Upper lobe of left lung (tissue), 6 donors: ENCODE measurements around the gene PAPSS2. TPM values are rescaled to one million over a fixed set of nuclear protein-coding genes. Genes with fewer than 3 reads are reported as not detected.
"Not testable (repeated sequence)": the region's sequence is repeated elsewhere in the genome, so short reads cannot be mapped to it uniquely, and the experiment has no call there.

Experiments used
- ATAC-seq, 2 donors: fragments of 200-7000 bp; cut with Tn5 transposase; one replicate each; pipeline ENCODE4 v1.9.1; 2022; ENCODE audit warnings: mild to moderate bottlenecking in 2 of 2, moderate library complexity in 2 of 2; ENCODE audit not compliant: low FRiP score in 2 of 2
- DNase-seq, 2 donors: peaks; one replicate each; pipeline ENCODE4 v3.0.0-alpha.2; 2019 to 2020
- H3K27ac ChIP-seq, 4 donors: fragments of 200-600 bp; sonication (generic); one replicate each; pipeline ENCODE4 v1.5.1; 2016 to 2019
- H3K27me3 ChIP-seq, 4 donors: fragments of 200-600 bp; sonication (generic); one replicate each; pipeline ENCODE4 v1.5.1; 2017 to 2019
- H3K36me3 ChIP-seq, 4 donors: fragments of 200-600 bp; sonication (generic); one replicate each; pipeline ENCODE4 v1.5.1; 2016 to 2019
- H3K4me1 ChIP-seq, 4 donors: fragments of 200-600 bp; sonication (generic); one replicate each; pipeline ENCODE4 v1.5.1; 2018 to 2019
- H3K4me3 ChIP-seq, 4 donors: fragments of 200-600 bp; sonication (generic); one replicate each; pipeline ENCODE4 v1.5.1; 2017 to 2019; ENCODE audit warnings: mild to moderate bottlenecking in 2 of 4, moderate library complexity in 1 of 4
- H3K9me3 ChIP-seq, 4 donors: fragments of 200-600 bp; sonication (generic); one replicate each; pipeline ENCODE4 v1.5.1; 2018 to 2019
- EP300 ChIP-seq, 4 donors: sonication (generic); formaldehyde crosslinking; IDR thresholded peaks; one replicate each; pipeline ENCODE4 v1.5.1; 2017; ENCODE audit warnings: antibody characterized with exemption in 4 of 4, control low read depth in 2 of 4
- POLR2A ChIP-seq, 4 donors: fragments of 450-650 bp; IDR thresholded peaks; one replicate each; pipeline ENCODE4 v1.5.1; 2016 to 2017; ENCODE audit warnings: antibody characterized with exemption in 4 of 4, mild to moderate bottlenecking in 2 of 4
- POLR2AphosphoS5 ChIP-seq, 2 donors: sonication (generic); formaldehyde crosslinking; IDR thresholded peaks; one replicate each; pipeline ENCODE4 v1.5.1; 2017; ENCODE audit warnings: antibody characterized with exemption in 2 of 2
- WGBS, 2 donors: methylation state at CpG; one replicate each; pipeline ENCODE4 v1.1.5; 2017 to 2018; 5-methylcytosine and 5-hydroxymethylcytosine counted together
- total RNA-seq, 6 donors: library from RNA; depleted of rRNA in 4 of 6; stranded (reverse); fragments of >200 nt in 4 of 6; gene quantifications; one replicate each; pipeline versions ENCODE4 v1.1.0 to v1.2.1, GENCODE V29; 2016 to 2021
- TF ChIP-seq, protein P1 (sequence below), 6 experiments: fragments of 450-650 bp in 4 of 6; fragments of 200-600 bp in 2 of 6; sonication (generic) in 2 of 6; IDR thresholded peaks; one replicate each; pipeline ENCODE4 v1.5.1; 2016 to 2019; ENCODE audit warnings: antibody characterized with exemption in 6 of 6
- donor health status: DM: no; HTN: no; CAD: no; lungs with moderate emphysema.
- donor health status: DM: no; HTN: yes; CAD: no; lungs with severe emphysema.

Gene PAPSS2
- total RNA-seq, 6 donors from 2014 or later: 48.2 to 217 (median 159) TPM

DNA sequence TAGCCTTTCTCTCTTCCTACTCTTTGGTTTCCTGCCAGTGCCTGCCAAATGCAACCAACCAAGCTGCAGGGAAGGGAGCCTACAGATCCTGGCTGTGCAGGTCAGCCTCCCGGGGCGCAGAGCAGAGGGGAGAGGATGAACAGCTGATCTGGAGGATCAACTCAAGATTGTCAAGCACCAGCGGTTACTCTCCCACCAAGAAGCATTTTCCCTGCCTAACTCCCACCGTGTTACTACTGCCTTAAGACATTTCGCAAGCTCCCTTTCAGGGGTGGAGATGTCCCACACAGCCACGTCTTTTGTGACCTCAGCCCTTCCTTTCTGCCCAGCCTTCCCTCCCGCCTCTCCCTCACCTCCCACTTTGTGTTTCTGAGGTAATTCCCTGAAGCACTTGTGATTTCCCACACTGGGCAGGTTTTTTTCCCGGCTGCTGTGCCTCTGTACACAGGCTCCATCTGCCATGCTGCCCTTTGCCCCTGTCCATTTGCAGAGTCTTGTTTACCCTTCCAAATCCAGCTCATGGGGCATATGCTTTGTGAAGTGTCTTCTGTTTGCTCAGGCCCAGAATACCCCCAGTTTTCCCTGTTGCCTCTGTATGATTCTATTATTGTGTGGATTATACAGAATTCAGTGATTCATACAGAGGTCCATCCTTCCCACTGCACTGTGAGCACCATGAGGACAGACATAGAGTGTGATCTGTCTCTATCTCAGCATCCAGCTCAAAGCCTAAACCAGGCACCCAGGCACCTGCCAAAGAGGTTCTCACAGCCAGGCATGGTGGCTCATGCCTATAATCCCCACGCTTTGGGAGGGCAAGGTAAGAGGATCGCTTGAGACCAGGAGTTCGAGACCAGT is 40.9 kb upstream of the PAPSS2 start:
- H3K36me3 ChIP-seq: no peaks in the 10 kb centered on the region
- peak; percentile 29 to 75 for TF ChIP-seq POLR2AphosphoS5 (IDR thresholded peaks at IDR 0.05)
- TF ChIP-seq POLR2A (IDR thresholded peaks at IDR 0.05): peak in 1 of 4 donors; percentile 40
- TF ChIP-seq, protein P1, sequence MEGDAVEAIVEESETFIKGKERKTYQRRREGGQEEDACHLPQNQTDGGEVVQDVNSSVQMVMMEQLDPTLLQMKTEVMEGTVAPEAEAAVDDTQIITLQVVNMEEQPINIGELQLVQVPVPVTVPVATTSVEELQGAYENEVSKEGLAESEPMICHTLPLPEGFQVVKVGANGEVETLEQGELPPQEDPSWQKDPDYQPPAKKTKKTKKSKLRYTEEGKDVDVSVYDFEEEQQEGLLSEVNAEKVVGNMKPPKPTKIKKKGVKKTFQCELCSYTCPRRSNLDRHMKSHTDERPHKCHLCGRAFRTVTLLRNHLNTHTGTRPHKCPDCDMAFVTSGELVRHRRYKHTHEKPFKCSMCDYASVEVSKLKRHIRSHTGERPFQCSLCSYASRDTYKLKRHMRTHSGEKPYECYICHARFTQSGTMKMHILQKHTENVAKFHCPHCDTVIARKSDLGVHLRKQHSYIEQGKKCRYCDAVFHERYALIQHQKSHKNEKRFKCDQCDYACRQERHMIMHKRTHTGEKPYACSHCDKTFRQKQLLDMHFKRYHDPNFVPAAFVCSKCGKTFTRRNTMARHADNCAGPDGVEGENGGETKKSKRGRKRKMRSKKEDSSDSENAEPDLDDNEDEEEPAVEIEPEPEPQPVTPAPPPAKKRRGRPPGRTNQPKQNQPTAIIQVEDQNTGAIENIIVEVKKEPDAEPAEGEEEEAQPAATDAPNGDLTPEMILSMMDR (IDR thresholded peaks at IDR 0.05): no peak
- TF ChIP-seq EP300 (IDR thresholded peaks at IDR 0.05): peak in 2 of 4 donors; percentile 54 to 91
- H3K27me3 ChIP-seq: no peaks in the 10 kb centered on the region
- DNase-seq (peak; percentile 1 to 78), ATAC-seq (peak; percentile 59 to 81)
- 56 to 70% methylated on average over 11 of the region's 11 CpGs for WGBS, 2 donors
- peak overlapping the region; percentile 61 to 78 (median 66) for H3K27ac ChIP-seq
- no peaks in the 10 kb centered on the region for H3K9me3 ChIP-seq
- no peak overlapping the region for H3K4me3 ChIP-seq
- peaks cover 0 to 11% (median 5%) of the 10 kb centered on the region in 4 donors for H3K4me1 ChIP-seq

DNA sequence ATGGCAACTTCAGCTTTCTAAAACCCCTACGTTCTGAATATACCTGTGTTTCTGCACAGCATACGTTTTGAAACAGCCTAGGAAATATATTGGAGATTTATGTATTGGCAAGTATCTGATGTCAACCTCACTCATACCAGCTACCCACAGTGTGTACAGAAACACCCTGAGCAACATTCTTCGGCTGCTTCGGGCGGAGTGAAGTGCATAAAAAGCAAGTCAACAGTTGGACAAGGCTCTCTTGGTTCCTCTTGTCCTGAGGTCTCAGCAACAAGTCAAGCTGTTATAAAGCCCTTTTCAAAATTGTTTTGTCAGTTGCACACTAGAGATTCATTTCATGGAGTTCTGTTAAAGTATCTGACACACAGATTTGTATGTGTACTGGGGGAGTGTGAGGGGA is 40.0 kb upstream of the PAPSS2 start:
- WGBS, 2 donors: 74 to 79% methylated on average over 5 of the region's 5 CpGs
- ATAC-seq: peak; percentile 52 to 92
- peak overlapping the region; percentile 40 to 78 (median 63) for H3K27ac ChIP-seq

DNA sequence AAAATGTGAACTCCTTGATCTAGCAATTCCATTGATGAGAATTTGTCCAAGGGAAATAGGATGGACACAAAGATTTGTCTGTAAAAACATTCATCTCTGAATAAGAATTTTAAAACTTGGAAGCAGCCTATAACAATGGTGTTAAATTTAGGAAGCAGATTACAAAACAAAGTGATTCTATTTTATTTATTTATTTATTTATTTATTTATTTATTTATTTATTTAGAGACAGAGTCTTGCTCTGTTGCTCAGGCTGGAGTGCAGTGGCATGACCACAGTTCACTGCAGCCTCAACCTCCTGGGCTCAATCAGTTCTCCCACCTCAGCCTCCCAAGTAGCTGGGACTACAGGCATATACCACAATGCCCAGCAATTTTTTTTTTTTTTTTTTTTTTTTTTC is 38.2 kb upstream of the PAPSS2 start:
- ATAC-seq, DNase-seq, H3K36me3 ChIP-seq, H3K4me3 ChIP-seq, H3K9me3 ChIP-seq, H3K27me3 ChIP-seq: not testable (repeated sequence)
- peak overlapping the region in 1 of 4 donors; percentile 78 for H3K27ac ChIP-seq
- peaks cover 0 to 12% (median 7%) of the 10 kb centered on the region in 4 donors for H3K4me1 ChIP-seq

More for the DNA sequence above, 40.0 kb upstream of the PAPSS2 start:
- no peaks in the 10 kb centered on the region for H3K36me3 ChIP-seq
- DNase-seq: peak in 1 of 2 donors; percentile 78
- TF ChIP-seq, protein P1 (IDR thresholded peaks at IDR 0.05): no peak
- no peak for TF ChIP-seq POLR2A (IDR thresholded peaks at IDR 0.05)
- peak; percentile 18 to 30 for TF ChIP-seq POLR2AphosphoS5 (IDR thresholded peaks at IDR 0.05)
- TF ChIP-seq EP300 (IDR thresholded peaks at IDR 0.05): peak in 1 of 4 donors; percentile 81
- H3K9me3 ChIP-seq: no peaks in the 10 kb centered on the region
- H3K27me3 ChIP-seq: no peaks in the 10 kb centered on the region
- H3K4me1 ChIP-seq: peaks cover 0 to 11% (median 5%) of the 10 kb centered on the region in 4 donors
- H3K4me3 ChIP-seq: no peak overlapping the region

DNA sequence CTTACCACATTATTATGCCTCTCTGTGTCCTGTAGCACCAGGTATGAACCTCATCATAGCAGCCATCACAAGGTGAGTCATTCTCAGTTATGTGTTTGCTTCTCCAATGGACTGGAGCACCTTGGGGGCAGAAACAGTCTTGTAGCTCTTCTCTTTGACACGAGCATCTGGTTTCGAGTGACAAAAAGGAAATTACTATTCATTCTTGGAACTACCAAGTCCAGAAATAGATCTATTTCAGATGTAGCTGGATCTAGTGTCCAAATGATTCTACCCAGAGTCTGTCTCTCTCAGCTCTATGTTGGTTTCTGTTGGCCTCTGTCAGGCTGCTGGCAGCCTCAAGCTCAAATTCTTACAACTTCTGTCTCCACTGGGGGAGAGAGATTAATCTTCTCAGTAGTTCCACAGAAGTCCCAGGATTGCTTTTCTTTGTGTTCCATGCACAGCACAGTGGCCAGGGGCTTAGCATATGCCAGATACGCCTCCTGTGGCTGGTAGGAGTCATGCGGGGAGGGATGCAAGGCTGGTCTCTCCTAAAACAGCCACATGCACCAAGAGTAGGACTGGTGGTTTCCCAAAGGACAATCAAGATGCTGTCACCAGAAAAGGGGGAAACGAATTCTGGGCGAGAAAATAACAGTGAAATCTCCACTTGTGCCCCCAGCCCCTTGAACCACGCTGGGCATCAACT is 37.2 kb upstream of the PAPSS2 start:
- H3K9me3 ChIP-seq: no peaks in the 10 kb centered on the region
- WGBS, 2 donors: 78 to 86% methylated on average over 7 of the region's 7 CpGs
- ATAC-seq (no peak), DNase-seq (no peak)
- H3K4me3 ChIP-seq: no peak overlapping the region
- TF ChIP-seq, protein P1 (IDR thresholded peaks at IDR 0.05): no peak
- TF ChIP-seq EP300 (IDR thresholded peaks at IDR 0.05): no peak
- no peak for TF ChIP-seq POLR2A (IDR thresholded peaks at IDR 0.05)
- no peak for TF ChIP-seq POLR2AphosphoS5 (IDR thresholded peaks at IDR 0.05)
- no peaks in the 10 kb centered on the region for H3K36me3 ChIP-seq
- peaks cover 0 to 12% (median 7%) of the 10 kb centered on the region in 4 donors for H3K4me1 ChIP-seq
- no peak overlapping the region for H3K27ac ChIP-seq
- H3K27me3 ChIP-seq: no peaks in the 10 kb centered on the region

DNA sequence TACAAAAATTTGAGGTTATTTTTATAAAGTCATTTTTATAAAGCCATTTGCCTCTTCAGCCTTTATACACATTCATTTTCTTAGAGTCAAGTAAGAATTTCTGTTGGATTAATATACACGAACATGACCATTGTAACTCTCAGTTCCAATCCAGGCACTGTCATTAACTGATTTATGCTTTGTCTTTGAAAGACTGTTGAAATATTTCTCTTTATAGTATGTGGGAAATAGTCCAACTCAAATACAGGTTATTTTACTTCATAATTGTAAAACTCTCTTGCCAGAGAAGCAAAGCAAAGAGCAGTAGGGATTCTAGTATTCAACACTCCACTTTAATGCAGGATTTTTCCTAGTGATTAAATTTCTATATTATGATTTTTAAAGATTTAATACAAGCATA is 36.5 kb upstream of the PAPSS2 start:
- Histone ChIP-seq H3K4me3 (no peak overlapping the region), H3K36me3 (no peaks in the 10 kb centered on the region), H3K9me3 (no peaks in the 10 kb centered on the region), H3K27me3 (no peaks in the 10 kb centered on the region), H3K4me1 (peaks cover 0 to 12% (median 7%) of the 10 kb centered on the region in 4 donors), H3K27ac (no peak overlapping the region)
- WGBS, 2 donors: 76 to 89% methylated on average over 1 of the region's 1 CpG
- no peak for ATAC-seq
- DNase-seq: no peak
- no peak for TF ChIP-seq EP300 (IDR thresholded peaks at IDR 0.05)
- no peak for TF ChIP-seq POLR2AphosphoS5 (IDR thresholded peaks at IDR 0.05)
- TF ChIP-seq POLR2A (IDR thresholded peaks at IDR 0.05): no peak
- TF ChIP-seq, protein P1 (IDR thresholded peaks at IDR 0.05): no peak
